Gastrocnemius medialis (tissue), 4 donors: Measurements from ENCODE around the gene BGLAP.

Experiments
- POLR2A ChIP-seq, 2 donors: fragments of 450-650 bp; IDR thresholded peaks; one replicate each; pipeline ENCODE4 v1.6.1; 2017; ENCODE audit warnings: antibody characterized with exemption in 2 of 2, mild to moderate bottlenecking in 2 of 2, moderate library complexity in 2 of 2
- TF ChIP-seq, protein P1 (sequence below), 5 experiments: fragments of 450-650 bp in 3 of 5; fragments of 200-600 bp in 2 of 5; sonication (generic) in 2 of 5; IDR thresholded peaks in 4 of 5; conservative IDR thresholded peaks in 1 of 5; 1 replicate in 4 of 5; 2 replicates in 1 of 5; pipeline ENCODE4 v1.5.1; 2016 to 2019; ENCODE audit warnings: antibody characterized with exemption in 5 of 5, mild to moderate bottlenecking in 3 of 5, moderate library complexity in 3 of 5

GRCh38 chr1:156196445-156196844, 45.5 kb upstream of the BGLAP start:
- TF ChIP-seq, protein P1, sequence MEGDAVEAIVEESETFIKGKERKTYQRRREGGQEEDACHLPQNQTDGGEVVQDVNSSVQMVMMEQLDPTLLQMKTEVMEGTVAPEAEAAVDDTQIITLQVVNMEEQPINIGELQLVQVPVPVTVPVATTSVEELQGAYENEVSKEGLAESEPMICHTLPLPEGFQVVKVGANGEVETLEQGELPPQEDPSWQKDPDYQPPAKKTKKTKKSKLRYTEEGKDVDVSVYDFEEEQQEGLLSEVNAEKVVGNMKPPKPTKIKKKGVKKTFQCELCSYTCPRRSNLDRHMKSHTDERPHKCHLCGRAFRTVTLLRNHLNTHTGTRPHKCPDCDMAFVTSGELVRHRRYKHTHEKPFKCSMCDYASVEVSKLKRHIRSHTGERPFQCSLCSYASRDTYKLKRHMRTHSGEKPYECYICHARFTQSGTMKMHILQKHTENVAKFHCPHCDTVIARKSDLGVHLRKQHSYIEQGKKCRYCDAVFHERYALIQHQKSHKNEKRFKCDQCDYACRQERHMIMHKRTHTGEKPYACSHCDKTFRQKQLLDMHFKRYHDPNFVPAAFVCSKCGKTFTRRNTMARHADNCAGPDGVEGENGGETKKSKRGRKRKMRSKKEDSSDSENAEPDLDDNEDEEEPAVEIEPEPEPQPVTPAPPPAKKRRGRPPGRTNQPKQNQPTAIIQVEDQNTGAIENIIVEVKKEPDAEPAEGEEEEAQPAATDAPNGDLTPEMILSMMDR (IDR thresholded peaks at IDR 0.05 in 4 of 5, conservative IDR thresholded peaks at IDR 0.05 in 1 of 5) = no peak
- TF ChIP-seq POLR2A (IDR thresholded peaks at IDR 0.05) = no peak
